H1 (cell line): ENCODE results near the gene GRID2. TPM values are rescaled to one million over a fixed set of nuclear protein-coding genes. Genes with fewer than 3 reads are reported as not detected.

Experiments used
- HDAC6 ChIP-seq: IDR thresholded peaks from one replicate; pipeline ENCODE4 v1.7.1; 2012; ENCODE audit warnings: low read depth, mild to moderate bottlenecking, inconsistent platforms, low read length, moderate library complexity
- polyA plus RNA-seq, 7 experiments: library from polyadenylated mRNA; depleted of rRNA in 3 of 7; stranded (reverse) in 5 of 7; unstranded in 2 of 7; fragments of >200 nt in 5 of 7; fragments of 200-250 nt in 2 of 7; gene quantifications; 1 replicate in 5 of 7; 2 replicates in 1 of 7; 4 replicates in 1 of 7; pipeline versions ENCODE4 v1.2.1 to v1.2.3, GENCODE V29; 2011 to 2013; ENCODE audit warnings: missing spikeins in 2 of 7, mixed read lengths in 2 of 7
- total RNA-seq: library from RNA; stranded (reverse); fragmentation: NEBNext Ultra II Directional; extraction: Animal tissue kit (Norgen Biotek cat#: 25700); gene quantifications from 2 replicates; pipeline ENCODE4 v1.2.1, GENCODE V29; 2021
- TF ChIP-seq, protein P1 (sequence below): IDR thresholded peaks from 2 replicates; pipeline ENCODE4 v1.6.1; 2012; ENCODE audit warnings: low read length, inconsistent platforms

The GRID2 gene
- total and polyA plus RNA-seq, 2 of the 8 experiments (the other 6 are each of a cell fraction or from before 2014, with no cell fraction given): 31.1 to 81.9 TPM

DNA sequence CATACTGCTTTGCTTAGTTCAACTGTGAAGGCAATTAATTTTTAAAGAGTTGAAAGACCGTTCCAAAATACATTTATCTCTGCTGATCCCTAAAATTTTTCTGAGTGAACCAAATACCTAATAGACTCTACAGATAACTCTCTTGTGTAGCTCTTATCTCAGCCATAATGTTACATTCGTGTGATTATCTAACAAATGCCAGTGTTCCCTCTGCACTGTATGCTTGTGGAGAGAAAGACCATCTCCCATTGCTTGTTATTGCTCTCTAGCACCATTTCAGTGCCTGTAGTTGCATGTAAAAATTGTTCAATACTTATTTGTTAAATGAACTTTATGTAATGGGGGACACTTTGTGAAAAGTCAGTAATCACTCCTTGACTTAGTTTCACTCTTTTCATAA, 1443.5 kb downstream of the GRID2 start (continued):
- TF ChIP-seq, protein P1, sequence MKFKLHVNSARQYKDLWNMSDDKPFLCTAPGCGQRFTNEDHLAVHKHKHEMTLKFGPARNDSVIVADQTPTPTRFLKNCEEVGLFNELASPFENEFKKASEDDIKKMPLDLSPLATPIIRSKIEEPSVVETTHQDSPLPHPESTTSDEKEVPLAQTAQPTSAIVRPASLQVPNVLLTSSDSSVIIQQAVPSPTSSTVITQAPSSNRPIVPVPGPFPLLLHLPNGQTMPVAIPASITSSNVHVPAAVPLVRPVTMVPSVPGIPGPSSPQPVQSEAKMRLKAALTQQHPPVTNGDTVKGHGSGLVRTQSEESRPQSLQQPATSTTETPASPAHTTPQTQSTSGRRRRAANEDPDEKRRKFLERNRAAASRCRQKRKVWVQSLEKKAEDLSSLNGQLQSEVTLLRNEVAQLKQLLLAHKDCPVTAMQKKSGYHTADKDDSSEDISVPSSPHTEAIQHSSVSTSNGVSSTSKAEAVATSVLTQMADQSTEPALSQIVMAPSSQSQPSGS: no peak
- no peak for TF ChIP-seq HDAC6
